ENCODE results near the gene COL4A4.
A peak's percentile ranks its signal among the peaks of the same experiment; 100 is the strongest.
"Not testable (repeated sequence)": the region's sequence is repeated elsewhere in the genome, so short reads cannot be mapped to it uniquely, and the experiment has no call there.

COL4A4 gene

DNA sequence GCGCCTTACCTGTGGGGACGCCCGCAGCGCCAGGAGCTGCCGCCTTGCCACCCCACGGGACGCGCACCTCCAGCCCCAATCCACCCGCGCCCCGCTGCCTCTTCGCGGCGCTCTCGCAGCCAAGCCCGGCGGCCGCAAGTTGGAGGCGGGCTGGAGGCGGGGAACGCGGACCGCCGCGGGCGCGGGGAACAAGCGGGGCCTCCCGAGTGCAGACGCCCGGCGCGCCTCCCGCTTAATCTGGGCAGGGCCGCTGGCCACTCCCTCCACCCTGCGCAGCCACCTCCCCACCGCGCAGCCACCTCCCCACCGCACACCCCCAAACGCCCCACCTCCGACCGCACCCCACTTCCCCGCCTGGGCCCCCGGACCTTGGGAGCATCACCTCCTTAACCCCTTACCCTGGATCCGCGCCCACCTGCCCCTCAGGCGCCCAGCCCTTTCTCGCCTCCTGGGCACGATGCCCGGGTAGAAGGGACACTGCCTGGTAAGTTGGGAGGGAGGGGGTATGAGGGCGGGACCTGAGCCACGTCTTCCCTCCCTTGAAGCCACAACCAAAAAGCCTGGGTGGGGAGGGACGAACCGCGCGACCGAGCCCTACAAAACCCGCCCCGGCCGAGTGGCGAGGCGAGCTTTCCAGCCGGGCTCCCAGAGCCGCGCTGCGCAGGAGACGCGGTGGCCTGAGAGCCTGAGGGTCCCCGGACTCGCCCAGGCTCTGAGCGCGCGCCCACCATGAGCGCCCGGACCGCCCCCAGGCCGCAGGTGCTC lies at the start of gene COL4A4, which contains the start of gene COL4A3:
Gene COL4A4, minus strand, starts transcription at position 208 of the 765 bp plus-strand sequence. CDS start 16,722 bp downstream, outside the sequence.
Gene COL4A3, plus strand, starts transcription at position 627 of the 765 bp plus-strand sequence. Its CDS starts 103 bp downstream, at position 730.
- peak; percentile 38 for DNase-seq

DNA sequence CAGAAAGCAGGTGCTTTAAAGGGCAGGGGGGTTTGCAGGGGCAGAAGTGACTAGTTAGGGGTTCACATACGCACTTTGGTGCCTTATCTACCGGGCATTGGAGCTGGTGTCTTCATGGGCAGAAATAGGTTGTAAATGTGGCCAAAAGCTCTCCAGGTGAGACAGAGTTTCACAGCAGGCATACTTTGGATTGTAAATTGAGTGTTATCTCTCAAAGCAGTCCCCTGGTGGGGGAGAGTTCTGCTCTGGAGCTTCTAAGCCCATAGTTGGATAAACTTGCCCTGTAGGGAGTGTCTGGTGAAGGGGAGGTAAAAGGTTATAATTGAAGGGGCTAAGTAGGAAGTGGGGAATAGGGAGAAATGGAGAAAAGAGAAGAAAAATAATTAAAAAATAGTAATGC lies 43.6 kb upstream of the COL4A4 start:
- DNase-seq, result no peak

DNA sequence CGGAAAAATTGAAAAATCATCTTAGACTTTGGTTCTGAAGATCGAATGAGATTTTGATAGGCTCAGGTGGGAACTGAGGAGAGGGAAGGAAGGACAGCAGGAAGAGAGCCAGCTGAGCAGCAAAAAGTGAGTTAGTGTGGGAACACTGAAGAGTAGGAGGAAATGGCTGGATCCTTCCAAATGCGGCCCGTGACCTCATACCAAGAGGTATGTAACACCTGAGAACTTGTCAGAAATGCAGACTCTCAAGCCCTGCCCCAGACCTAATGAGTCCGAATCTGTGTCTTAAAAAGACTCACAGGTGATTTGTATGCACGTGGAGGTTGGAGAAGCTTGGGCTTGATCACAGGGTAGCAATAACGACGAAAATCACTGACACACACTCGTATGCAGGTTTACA lies 42.4 kb upstream of the COL4A4 start:
- DNase-seq, result no peak

DNA sequence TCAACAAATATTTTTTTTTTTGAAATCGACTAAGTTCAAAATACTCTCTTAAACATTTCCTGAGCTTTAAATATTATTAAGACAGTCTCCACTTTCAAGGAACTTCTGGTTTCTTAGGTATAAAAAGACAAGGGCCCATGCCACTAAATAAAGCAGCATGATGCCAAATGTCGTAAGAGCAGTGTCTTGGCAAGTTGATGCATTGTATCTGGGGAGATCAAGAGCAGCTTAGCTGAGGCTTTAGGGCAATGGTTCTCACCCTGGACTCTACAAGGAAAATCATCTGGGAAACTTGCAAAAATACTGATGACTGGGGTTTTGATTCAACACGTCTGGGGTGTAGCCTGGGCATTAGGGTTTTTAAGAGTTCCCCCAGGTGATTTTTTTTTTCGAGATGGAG lies 41.7 kb upstream of the COL4A4 start:
- DNase-seq, result no peak

DNA sequence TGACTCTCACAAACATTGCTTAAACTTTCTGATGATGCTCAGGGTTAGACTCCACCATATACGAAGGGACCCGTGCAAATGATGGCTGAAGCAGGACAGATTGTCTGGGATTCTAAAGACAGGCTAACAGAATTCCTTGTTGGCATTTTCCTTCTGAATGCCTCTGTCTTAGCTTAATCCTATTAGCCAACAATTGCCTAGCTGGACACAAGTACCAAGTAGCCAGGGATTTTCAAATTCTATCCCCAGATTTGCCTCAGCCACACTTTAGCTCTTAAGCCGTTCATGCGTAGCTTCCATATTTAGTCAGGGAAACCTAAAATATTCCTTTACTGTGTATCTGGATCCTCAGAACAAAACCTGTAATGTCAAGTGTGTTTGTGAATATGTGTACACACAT lies 40.4 kb upstream of the COL4A4 start:
- DNase-seq, result no peak

DNA sequence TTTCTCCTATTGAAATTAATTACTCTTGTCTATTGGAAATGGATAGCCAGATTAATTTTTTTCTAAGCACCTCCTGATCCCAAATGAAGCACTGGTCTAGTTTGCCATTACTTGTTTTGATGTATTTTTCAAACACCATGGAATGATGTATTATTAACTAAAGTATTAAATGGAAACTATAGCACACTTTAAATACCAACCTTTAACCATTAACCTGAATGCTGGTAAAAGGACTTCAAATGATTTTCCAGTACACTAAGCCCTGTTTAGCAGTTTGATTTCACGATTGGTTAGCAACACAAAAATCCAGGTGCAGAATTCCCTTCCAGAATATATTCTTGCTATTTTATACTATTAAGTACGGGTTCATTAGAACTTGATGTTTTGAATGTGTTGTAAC lies 37.8 kb upstream of the COL4A4 start:
- DNase-seq, result no peak

DNA sequence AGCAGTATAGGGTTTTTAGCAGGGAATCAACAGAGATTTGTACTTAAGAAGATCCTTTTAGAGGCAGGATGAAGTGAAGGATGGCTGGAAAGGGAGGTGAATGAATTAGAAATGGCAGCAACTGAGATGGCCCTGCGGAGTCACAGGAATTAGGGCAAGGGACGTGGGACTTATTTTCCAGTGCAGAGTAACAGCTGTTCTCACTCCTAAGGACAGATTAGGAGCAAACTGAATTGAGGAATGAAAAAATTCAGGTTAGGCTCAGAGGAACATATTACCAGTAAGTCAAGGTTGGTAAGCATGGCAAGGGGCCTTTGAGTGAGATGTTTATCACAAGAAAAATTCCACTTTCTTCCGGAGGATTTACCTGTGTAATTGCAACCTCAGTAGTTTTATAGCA lies 34.9 kb upstream of the COL4A4 start:
- DNase-seq, result no peak

DNA sequence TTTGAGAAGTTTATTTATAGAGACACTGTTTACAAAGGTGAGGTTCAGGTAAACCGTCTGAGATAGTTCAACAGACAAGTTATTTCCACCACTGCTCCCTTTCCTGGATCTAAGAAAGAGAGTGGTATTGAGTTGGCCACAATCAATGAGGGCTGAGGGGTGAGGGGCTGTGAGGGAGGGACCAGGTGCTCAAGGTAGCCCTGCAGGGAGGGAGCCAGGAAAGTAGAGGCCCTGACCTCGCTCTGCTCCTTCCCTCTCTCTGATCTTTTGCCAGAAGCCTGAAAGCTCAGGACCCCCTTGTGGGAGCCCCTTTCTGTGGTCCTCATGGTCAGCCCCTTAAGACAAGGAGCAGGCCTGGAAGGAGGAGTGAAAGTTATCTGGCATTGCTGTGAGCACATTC lies 30.2 kb upstream of the COL4A4 start:
- no peak for DNase-seq

DNA sequence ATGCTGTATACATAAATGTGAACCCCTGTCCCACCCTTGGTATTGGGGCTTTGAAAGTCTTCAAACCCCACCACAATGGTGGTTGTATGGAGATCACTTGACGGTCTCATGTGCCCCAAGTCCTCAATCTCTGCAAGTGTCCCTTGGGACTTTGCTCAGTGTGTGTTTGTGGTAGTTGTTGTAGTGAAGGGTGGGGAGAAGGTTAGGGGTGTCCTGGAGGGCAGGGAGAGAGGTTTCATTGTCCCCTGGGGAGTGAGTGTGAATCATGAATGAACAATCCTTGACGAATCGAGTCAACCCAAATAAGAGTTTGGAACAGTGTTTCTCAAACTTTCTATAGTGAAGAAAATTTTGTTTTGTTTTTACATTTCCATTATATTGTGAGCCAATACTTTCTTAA lies 28.5 kb upstream of the COL4A4 start:
- DNase-seq, result no peak

DNA sequence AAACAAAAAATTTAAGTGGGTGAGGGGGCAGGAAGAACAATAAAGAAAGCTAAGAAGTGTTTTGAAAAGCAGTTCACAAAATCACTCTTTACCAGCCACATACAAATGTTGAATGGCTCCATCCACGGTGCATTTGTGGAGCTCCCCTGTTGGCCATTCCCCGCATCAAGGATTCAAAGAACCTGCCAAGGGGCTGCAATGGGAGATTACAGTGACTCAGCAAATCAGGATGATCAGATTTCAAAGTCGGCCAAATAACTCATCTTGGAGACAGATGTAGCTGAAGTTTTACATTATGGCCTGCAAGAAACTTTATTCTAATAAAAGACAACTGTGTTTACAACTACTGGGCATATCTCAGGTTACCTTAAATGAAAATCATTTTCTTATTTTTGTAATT lies 27.4 kb upstream of the COL4A4 start:
- DNase-seq, result no peak

DNA sequence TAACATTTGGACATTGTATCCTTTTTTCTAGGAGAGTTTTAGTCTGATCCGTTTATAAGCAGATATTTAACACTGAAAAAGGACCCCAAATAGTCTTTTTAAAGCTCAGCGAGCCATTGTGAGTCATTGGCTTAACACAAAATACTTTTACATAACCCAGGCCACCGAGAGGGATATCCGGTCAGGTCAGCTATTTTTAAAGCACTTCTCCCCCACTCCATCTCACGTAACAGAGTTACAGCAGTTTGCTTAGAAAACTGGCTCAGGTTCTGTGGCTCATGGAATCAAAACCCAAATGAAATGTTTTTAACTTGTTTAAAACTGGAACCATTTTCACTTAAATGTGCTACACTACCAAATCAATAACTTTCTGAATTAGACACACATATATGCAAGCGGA lies 24.3 kb upstream of the COL4A4 start:
- DNase-seq, result no peak

DNA sequence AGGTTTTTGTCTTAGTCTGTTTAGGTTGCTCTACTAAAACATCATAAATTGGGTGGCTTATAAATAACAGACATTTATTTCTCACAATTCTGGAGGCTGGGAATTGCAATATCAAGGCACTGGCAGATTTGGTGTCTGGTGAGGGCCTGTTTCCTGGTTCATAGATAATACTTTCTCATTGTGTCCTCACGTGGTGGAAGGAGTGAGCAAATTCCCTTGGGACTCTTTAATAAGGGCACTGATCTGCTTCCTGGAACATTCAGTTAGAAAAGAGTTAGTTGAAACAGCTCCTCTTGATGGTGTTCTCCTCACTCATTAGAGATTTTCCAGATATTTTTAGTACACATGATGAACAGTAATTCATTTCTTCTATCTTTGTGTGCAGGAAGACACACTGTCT lies 22.7 kb upstream of the COL4A4 start:
- no peak for DNase-seq

DNA sequence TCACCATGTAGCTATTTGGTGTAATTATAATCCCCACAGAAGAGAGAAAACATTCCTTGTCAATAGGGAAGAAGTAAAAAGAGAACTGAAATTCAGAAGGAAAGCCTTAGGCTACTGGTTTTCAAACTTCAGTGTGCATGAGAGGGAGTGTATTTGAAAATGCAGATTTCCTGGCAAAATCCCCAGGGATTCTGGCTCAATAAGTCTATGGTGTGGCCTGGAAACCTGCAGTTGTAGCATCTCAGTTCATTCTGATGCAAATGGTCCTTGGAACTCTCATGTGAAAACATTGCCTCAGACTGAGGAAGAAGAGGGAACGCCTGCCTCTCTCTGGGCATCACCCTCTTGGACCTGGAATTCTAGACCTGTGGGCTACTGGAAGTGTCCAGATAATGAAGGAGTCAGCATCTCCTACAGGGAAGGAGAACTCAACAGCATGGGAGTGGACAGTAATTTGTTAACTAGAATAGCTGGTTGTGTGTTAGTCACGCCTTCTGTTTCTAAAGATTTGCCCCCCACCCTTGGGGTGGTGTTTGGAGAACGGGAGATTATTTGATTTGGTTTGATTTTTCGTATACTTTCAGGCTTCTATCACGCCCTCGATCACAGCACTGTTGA lies 21.7 kb upstream of the COL4A4 start:
- DNase-seq, result no peak

DNA sequence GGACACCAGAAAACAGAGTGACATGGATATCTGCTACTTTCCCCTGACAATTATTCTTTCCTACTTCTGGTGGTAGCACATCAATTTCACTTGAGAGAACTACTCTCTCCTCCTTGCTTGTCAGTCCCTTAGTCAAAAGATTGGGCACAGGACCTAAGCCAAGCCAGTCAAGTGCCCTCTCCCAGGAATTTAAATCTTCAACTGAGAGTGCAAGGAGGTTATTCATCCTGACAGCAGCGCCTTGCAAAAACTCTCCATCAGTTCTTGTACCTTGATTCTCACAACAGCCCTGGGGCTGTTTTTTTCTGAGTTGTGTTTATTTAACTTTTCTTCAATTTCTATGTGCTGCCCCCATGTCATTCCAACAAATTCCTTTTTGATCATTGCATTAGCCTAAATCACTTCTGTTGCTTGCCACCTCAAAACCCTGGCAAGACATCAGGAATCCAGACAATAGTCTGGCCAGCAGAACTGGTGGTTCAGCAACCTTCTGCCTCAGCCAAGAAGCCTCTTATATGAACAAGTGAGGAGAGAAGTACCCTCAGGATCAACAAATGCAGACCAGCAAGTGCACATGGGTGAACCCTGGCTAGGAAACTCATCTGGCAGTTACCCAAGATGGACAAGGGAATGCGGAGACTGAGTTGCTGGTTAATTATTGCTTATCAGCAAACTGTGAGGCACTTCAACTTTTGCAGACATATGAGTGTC lies 19.8 kb upstream of the COL4A4 start:
- no peak for DNase-seq

DNA sequence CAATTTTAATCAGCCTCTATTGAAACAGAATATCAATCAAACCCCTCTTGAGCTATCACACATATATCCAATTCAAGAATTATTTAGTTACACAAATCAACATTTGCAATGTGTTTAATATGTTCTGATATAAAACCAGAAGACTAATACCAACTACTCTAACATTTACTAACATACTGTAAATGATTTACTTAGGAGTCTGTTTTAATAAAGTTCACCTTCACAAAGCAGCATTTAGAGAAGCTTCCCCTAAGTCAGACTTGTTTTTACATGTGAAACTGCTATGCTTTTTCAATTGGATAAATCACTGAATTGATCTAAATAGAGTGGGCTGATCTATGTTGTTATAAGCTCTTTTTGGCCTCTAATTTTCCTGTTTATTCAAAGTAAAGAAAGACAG lies 18.8 kb upstream of the COL4A4 start:
- DNase-seq, result no peak

DNA sequence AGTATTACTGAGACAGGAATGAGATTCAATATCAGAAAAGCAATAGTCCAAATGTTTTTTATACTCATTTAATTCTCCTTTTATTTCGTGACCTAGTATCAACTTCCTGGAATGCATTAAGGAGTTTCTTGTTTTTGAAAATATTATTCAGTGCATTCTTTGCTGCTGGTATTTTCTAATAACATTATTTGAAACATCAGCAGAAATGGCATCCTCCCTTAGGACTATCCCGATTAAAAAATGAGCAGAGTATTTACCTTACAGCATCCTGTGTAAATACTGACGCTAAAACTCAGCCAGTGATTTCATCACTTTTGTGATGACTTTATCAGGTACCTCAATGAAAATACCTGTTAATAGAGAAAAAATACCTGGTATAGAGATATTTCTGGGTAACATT lies 16.8 kb upstream of the COL4A4 start:
- no peak for DNase-seq

DNA sequence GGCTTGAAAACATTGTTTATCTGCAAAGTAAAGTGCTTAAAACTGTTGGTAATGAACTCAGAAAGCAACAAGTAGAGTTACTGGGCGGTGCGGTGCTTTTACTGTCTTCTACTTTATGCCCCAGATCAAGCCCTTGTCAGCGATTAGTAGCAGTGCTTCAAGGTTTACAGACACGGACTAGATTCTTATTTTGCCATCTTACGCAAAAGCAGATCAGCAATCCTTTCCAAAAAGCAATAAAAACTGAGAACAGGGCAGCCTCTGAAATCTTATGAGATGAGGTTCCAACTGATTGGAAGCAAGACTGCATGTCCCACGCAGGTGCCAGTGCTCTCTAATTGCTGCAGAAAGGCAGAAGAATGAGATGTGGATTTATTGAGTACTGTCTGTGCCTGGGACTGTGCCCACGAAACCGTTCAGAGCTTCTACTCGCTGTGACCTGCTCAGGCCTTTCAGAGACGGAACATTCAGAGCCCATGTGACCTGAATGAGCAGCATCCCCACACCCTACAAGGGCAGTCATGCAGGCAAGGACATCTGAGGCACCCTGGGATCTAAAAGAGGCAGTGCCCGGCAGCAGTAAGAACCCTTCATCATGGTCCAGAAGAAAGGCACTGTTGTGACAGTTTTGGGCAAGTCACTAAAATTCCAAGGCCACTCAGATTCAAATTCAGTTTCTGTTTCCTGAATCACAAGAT lies 16.1 kb upstream of the COL4A4 start:
- DNase-seq, result no peak

DNA sequence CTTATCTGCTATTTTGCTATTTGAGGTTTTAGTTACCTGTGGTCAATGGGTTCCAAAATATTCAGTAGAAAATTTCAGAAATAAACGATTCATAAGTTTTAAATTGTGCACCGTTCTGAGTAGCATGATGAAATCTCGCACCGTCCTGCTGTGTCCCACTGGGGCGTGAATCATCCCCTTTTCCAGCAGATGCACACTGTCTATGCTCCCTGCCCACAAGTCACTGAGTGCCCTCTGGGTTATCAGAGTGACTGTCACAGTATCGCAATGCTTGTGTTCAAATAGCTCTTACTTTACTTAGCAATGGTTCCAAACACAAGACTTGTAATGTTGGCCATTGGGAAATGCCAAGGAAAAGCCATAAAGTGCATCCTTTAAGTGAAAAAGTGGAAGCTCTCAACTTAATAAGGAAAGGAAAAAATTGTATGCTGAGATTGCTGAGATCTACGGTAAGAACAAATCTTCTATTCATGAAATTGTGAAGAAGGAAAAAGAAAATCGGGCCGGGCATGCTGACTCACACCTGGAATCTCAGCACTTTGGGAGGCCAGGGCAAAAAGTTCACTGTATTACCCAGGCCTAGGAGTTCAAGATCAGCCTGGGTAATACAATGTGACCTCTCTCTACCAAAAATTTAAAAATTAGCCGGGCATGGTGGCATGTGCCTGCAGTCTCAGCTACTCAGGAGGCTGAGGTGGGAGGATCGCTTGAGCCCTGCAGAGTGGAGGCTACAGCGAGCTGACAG lies 13.8 kb upstream of the COL4A4 start:
- no peak for DNase-seq

DNA sequence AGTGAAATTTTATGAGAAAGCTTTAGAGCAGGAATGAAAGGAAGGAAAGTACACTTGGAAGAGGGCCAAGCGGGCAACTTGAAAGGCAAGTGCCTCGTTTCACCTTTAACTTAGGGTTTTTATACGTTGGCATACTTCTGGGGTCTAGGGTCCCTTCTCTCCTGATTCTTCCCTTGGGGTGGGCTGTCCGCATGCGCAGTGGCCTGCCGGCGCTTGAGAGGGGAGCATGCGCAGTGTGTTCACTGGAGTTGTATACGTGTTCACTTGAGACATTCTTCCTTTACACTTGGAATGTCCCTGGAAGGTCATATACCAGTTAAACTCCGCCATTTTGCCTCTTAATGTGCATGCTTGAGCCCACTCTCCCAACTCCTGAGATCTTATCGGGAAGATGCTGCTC lies 7.8 kb upstream of the COL4A4 start:
- DNase-seq, result not testable (repeated sequence)

DNA sequence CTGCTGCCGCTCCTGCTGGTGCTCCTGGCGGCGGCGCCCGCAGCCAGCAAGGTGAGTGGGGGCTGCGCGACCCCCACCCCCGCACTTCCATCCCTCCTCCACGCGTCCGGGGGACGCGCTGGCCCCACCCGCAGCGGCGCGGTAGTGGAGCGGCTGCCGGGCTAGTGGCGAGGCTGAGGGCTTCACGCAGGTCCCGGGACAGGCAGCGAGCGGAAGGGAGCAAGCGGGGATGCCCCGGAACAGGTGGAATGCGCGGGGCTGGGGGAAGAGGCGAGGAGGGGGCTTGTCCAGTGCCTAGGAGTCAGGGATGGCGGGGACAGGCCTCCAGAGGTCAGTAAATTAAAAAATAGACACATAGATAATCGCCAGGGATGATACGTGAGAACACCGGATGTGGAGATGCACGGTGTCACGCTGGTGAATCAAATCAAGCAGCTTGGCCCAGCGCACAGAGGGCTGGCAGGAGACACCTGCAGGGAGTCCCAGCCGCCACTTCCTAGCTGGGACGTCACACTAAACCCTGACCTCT lies 822 bp upstream of the COL4A4 start:
- no peak for DNase-seq

DNA sequence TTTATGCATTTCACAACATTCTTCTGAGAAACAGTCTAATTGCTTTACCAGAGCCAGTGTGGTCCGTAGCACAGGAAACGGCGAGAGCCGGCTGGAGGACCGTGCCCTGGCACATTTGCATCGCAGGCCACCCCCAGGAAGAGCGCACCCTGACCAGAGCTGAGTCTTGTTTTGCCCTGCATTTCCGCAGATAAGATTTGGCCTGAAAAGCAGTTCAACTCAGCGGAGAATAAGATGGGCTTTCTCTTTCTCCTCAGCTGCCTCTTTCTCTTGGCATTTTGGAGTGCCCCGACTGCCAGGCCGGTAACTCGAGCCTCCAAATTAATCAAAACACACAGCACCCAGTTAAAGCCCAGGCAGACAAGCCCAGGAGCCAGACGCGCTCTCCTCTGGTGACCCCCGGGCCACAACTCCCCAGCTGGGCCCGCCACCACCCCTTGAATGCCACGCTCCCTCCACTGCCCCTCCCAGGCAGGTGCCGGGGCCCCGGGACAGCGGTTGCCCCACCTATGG lies 464 bp downstream of the COL4A4 start:
- DNase-seq, result no peak

DNA sequence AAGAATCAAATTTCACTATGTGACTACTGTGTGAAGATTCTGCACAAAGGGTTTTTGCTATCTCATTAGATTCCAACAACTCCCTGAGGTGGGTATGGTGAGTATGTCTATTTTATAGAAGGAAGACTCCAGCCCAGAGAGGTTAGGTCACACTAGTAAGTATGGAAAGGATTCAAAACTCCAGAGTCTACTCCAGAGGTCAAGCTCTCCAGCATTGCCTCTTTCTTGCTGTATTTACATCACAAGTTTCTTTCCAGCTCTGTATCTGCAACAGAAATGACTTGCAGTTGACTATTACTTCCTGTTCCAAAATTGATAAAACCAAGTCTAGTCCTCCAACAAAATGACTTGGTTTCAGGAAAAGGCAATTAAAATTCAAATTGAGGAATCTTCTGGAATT lies 2.1 kb downstream of the COL4A4 start:
- DNase-seq, result no peak
